Measurements from ENCODE around the gene DDOST.

The DDOST gene

GRCh38 chr1:20701446-20701845, 40.3 kb upstream of the DDOST start:
- no peak overlapping the region for H3K4me3 ChIP-seq (ENCODE audit: low read depth, low read length)
- H3K36me3 ChIP-seq (ENCODE audit: control insufficient read depth, insufficient read depth, low read length) = peaks cover 21% of the 10 kb centered on the region
- no peak overlapping the region for H3K9ac ChIP-seq (ENCODE audit: low read depth, low read length)
- no peaks in the 10 kb centered on the region for H3K27me3 ChIP-seq (ENCODE audit: control insufficient read depth, insufficient read depth, low read length)
- H3K4me1 ChIP-seq (ENCODE audit: control insufficient read depth, insufficient read depth, low read length) = no peaks in the 10 kb centered on the region
- H3K9me3 ChIP-seq (ENCODE audit: control insufficient read depth, insufficient read depth, low read length) = no peaks in the 10 kb centered on the region

GRCh38 chr1:20700636-20701215, 39.6 kb upstream of the DDOST start:
- H3K9me3 ChIP-seq (ENCODE audit: control insufficient read depth, insufficient read depth, low read length) = no peaks in the 10 kb centered on the region
- no peak overlapping the region for H3K4me3 ChIP-seq (ENCODE audit: low read depth, low read length)
- no peaks in the 10 kb centered on the region for H3K27me3 ChIP-seq (ENCODE audit: control insufficient read depth, insufficient read depth, low read length)
- no peak overlapping the region for H3K9ac ChIP-seq (ENCODE audit: low read depth, low read length)
- peaks cover 3% of the 10 kb centered on the region for H3K4me1 ChIP-seq (ENCODE audit: control insufficient read depth, insufficient read depth, low read length)
- peaks cover 21% of the 10 kb centered on the region for H3K36me3 ChIP-seq (ENCODE audit: control insufficient read depth, insufficient read depth, low read length)

- H3K27me3 ChIP-seq (ENCODE audit: control insufficient read depth, insufficient read depth, low read length) = no peaks in the 10 kb centered on the region
- H3K4me3 ChIP-seq (ENCODE audit: low read depth, low read length) = no peak overlapping the region
- H3K9ac ChIP-seq (ENCODE audit: low read depth, low read length) = no peak overlapping the region
- peaks cover 19% of the 10 kb centered on the region for H3K36me3 ChIP-seq (ENCODE audit: control insufficient read depth, insufficient read depth, low read length)
- H3K9me3 ChIP-seq (ENCODE audit: control insufficient read depth, insufficient read depth, low read length) = no peaks in the 10 kb centered on the region
- peaks cover 3% of the 10 kb centered on the region for H3K4me1 ChIP-seq (ENCODE audit: control insufficient read depth, insufficient read depth, low read length)
Observed at GRCh38 chr1:20699558-20699957, 38.4 kb upstream of the DDOST start.

GRCh38 chr1:20698195-20698910, 37.2 kb upstream of the DDOST start:
- no peaks in the 10 kb centered on the region for H3K9me3 ChIP-seq (ENCODE audit: control insufficient read depth, insufficient read depth, low read length)
- no peak overlapping the region for H3K9ac ChIP-seq (ENCODE audit: low read depth, low read length)
- peaks cover 15% of the 10 kb centered on the region for H3K36me3 ChIP-seq (ENCODE audit: control insufficient read depth, insufficient read depth, low read length)
- no peak overlapping the region for H3K4me3 ChIP-seq (ENCODE audit: low read depth, low read length)
- peaks cover 3% of the 10 kb centered on the region for H3K4me1 ChIP-seq (ENCODE audit: control insufficient read depth, insufficient read depth, low read length)
- no peaks in the 10 kb centered on the region for H3K27me3 ChIP-seq (ENCODE audit: control insufficient read depth, insufficient read depth, low read length)

- H3K9ac ChIP-seq (ENCODE audit: low read depth, low read length) = no peak overlapping the region
Observed at GRCh38 chr1:20697563-20697962, 36.4 kb upstream of the DDOST start.

GRCh38 chr1:20696397-20697333, 35.5 kb upstream of the DDOST start:
- Histone ChIP-seq H3K27me3 (ENCODE audit: control insufficient read depth, insufficient read depth, low read length) (no peaks in the 10 kb centered on the region), H3K9ac (ENCODE audit: low read depth, low read length) (peak overlapping the region; percentile 73), H3K4me1 (ENCODE audit: control insufficient read depth, insufficient read depth, low read length) (peaks cover 3% of the 10 kb centered on the region), H3K36me3 (ENCODE audit: control insufficient read depth, insufficient read depth, low read length) (peaks cover 4% of the 10 kb centered on the region), H3K9me3 (ENCODE audit: control insufficient read depth, insufficient read depth, low read length) (no peaks in the 10 kb centered on the region), H3K4me3 (ENCODE audit: low read depth, low read length) (peak overlapping the region; percentile 65)

More at GRCh38 chr1:20697563-20697962, 36.4 kb upstream of the DDOST start:
- Histone ChIP-seq H3K9me3 (ENCODE audit: control insufficient read depth, insufficient read depth, low read length) (no peaks in the 10 kb centered on the region), H3K27me3 (ENCODE audit: control insufficient read depth, insufficient read depth, low read length) (no peaks in the 10 kb centered on the region), H3K4me1 (ENCODE audit: control insufficient read depth, insufficient read depth, low read length) (peaks cover 3% of the 10 kb centered on the region), H3K4me3 (ENCODE audit: low read depth, low read length) (no peak overlapping the region), H3K36me3 (ENCODE audit: control insufficient read depth, insufficient read depth, low read length) (peaks cover 10% of the 10 kb centered on the region)

GRCh38 chr1:20695515-20695914, 34.3 kb upstream of the DDOST start:
- H3K4me3 ChIP-seq (ENCODE audit: low read depth, low read length) = no peak overlapping the region
- H3K27me3 ChIP-seq (ENCODE audit: control insufficient read depth, insufficient read depth, low read length) = no peaks in the 10 kb centered on the region
- H3K36me3 ChIP-seq (ENCODE audit: control insufficient read depth, insufficient read depth, low read length) = no peaks in the 10 kb centered on the region
- H3K9ac ChIP-seq (ENCODE audit: low read depth, low read length) = no peak overlapping the region
- no peaks in the 10 kb centered on the region for H3K9me3 ChIP-seq (ENCODE audit: control insufficient read depth, insufficient read depth, low read length)
- peaks cover 3% of the 10 kb centered on the region for H3K4me1 ChIP-seq (ENCODE audit: control insufficient read depth, insufficient read depth, low read length)

- Histone ChIP-seq H3K36me3 (ENCODE audit: control insufficient read depth, insufficient read depth, low read length) (peaks cover 4% of the 10 kb centered on the region), H3K4me1 (ENCODE audit: control insufficient read depth, insufficient read depth, low read length) (peaks cover 3% of the 10 kb centered on the region), H3K27me3 (ENCODE audit: control insufficient read depth, insufficient read depth, low read length) (no peaks in the 10 kb centered on the region), H3K9me3 (ENCODE audit: control insufficient read depth, insufficient read depth, low read length) (no peaks in the 10 kb centered on the region), H3K4me3 (ENCODE audit: low read depth, low read length) (no peak overlapping the region), H3K9ac (ENCODE audit: low read depth, low read length) (no peak overlapping the region)
Observed at GRCh38 chr1:20693623-20694022, 32.5 kb upstream of the DDOST start.

GRCh38 chr1:20691872-20692271, 30.7 kb upstream of the DDOST start:
- Histone ChIP-seq H3K4me1 (ENCODE audit: control insufficient read depth, insufficient read depth, low read length) (peaks cover 3% of the 10 kb centered on the region), H3K9me3 (ENCODE audit: control insufficient read depth, insufficient read depth, low read length) (no peaks in the 10 kb centered on the region), H3K9ac (ENCODE audit: low read depth, low read length) (no peak overlapping the region), H3K36me3 (ENCODE audit: control insufficient read depth, insufficient read depth, low read length) (peaks cover 4% of the 10 kb centered on the region), H3K4me3 (ENCODE audit: low read depth, low read length) (no peak overlapping the region), H3K27me3 (ENCODE audit: control insufficient read depth, insufficient read depth, low read length) (no peaks in the 10 kb centered on the region)

- H3K4me1 ChIP-seq (ENCODE audit: control insufficient read depth, insufficient read depth, low read length) = no peaks in the 10 kb centered on the region
- no peak overlapping the region for H3K9ac ChIP-seq (ENCODE audit: low read depth, low read length)
- H3K27me3 ChIP-seq (ENCODE audit: control insufficient read depth, insufficient read depth, low read length) = no peaks in the 10 kb centered on the region
- H3K36me3 ChIP-seq (ENCODE audit: control insufficient read depth, insufficient read depth, low read length) = peaks cover 4% of the 10 kb centered on the region
- H3K4me3 ChIP-seq (ENCODE audit: low read depth, low read length) = no peak overlapping the region
- H3K9me3 ChIP-seq (ENCODE audit: control insufficient read depth, insufficient read depth, low read length) = no peaks in the 10 kb centered on the region
Observed at GRCh38 chr1:20689645-20690056, 28.5 kb upstream of the DDOST start.

GRCh38 chr1:20686883-20687725, 25.9 kb upstream of the DDOST start:
- Histone ChIP-seq H3K9ac (ENCODE audit: low read depth, low read length) (no peak overlapping the region), H3K4me1 (ENCODE audit: control insufficient read depth, insufficient read depth, low read length) (no peaks in the 10 kb centered on the region), H3K27me3 (ENCODE audit: control insufficient read depth, insufficient read depth, low read length) (no peaks in the 10 kb centered on the region), H3K36me3 (ENCODE audit: control insufficient read depth, insufficient read depth, low read length) (peaks cover 14% of the 10 kb centered on the region), H3K4me3 (ENCODE audit: low read depth, low read length) (no peak overlapping the region), H3K9me3 (ENCODE audit: control insufficient read depth, insufficient read depth, low read length) (no peaks in the 10 kb centered on the region)
